Measurements from ENCODE around the gene NMNAT3. TPM values are rescaled to one million over a fixed set of nuclear protein-coding genes. Genes with fewer than 3 reads are reported as not detected.
A peak's percentile ranks its signal among the peaks of the same experiment; 100 is the strongest.

NMNAT3 gene
- total RNA-seq, 1 experiment from 2014 or later, result 4.6 TPM

GRCh38 chr3:139677388-139678155 lies at the start of gene NMNAT3 (continued):
- TF ChIP-seq NR2C2 (CRISPR knock-in tag; IDR thresholded peaks at IDR 0.05), result no peak
- TF ChIP-seq, protein P1, sequence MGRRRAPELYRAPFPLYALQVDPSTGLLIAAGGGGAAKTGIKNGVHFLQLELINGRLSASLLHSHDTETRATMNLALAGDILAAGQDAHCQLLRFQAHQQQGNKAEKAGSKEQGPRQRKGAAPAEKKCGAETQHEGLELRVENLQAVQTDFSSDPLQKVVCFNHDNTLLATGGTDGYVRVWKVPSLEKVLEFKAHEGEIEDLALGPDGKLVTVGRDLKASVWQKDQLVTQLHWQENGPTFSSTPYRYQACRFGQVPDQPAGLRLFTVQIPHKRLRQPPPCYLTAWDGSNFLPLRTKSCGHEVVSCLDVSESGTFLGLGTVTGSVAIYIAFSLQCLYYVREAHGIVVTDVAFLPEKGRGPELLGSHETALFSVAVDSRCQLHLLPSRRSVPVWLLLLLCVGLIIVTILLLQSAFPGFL (CRISPR knock-in tag; IDR thresholded peaks at IDR 0.05; ENCODE audit: borderline replicate concordance), result no peak
- TF ChIP-seq NR1H2 (CRISPR knock-in tag; IDR thresholded peaks at IDR 0.05), result no peak
- no peak for TF ChIP-seq ATF1 (CRISPR knock-in tag; IDR thresholded peaks at IDR 0.05)
- TF ChIP-seq IRF2 (CRISPR knock-in tag; IDR thresholded peaks at IDR 0.05; ENCODE audit: borderline replicate concordance, low read depth), result no peak
- TF ChIP-seq, protein P2, sequence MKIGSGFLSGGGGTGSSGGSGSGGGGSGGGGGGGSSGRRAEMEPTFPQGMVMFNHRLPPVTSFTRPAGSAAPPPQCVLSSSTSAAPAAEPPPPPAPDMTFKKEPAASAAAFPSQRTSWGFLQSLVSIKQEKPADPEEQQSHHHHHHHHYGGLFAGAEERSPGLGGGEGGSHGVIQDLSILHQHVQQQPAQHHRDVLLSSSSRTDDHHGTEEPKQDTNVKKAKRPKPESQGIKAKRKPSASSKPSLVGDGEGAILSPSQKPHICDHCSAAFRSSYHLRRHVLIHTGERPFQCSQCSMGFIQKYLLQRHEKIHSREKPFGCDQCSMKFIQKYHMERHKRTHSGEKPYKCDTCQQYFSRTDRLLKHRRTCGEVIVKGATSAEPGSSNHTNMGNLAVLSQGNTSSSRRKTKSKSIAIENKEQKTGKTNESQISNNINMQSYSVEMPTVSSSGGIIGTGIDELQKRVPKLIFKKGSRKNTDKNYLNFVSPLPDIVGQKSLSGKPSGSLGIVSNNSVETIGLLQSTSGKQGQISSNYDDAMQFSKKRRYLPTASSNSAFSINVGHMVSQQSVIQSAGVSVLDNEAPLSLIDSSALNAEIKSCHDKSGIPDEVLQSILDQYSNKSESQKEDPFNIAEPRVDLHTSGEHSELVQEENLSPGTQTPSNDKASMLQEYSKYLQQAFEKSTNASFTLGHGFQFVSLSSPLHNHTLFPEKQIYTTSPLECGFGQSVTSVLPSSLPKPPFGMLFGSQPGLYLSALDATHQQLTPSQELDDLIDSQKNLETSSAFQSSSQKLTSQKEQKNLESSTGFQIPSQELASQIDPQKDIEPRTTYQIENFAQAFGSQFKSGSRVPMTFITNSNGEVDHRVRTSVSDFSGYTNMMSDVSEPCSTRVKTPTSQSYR (CRISPR knock-in tag; IDR thresholded peaks at IDR 0.05), result 0 out of 2 replicates have a peak, but pooled peaks have one; percentile 26
- no peak for TF ChIP-seq ESRRA (CRISPR knock-in tag; IDR thresholded peaks at IDR 0.05; ENCODE audit: borderline replicate concordance)
- TF ChIP-seq, protein P3, sequence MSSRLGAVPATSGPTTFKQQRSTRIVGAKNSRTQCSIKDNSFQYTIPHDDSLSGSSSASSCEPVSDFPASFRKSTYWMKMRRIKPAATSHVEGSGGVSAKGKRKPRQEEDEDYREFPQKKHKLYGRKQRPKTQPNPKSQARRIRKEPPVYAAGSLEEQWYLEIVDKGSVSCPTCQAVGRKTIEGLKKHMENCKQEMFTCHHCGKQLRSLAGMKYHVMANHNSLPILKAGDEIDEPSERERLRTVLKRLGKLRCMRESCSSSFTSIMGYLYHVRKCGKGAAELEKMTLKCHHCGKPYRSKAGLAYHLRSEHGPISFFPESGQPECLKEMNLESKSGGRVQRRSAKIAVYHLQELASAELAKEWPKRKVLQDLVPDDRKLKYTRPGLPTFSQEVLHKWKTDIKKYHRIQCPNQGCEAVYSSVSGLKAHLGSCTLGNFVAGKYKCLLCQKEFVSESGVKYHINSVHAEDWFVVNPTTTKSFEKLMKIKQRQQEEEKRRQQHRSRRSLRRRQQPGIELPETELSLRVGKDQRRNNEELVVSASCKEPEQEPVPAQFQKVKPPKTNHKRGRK (CRISPR knock-in tag; IDR thresholded peaks at IDR 0.05; ENCODE audit: borderline replicate concordance), result no peak
- no peak for TF ChIP-seq JUN (CRISPR knock-in tag; IDR thresholded peaks at IDR 0.05)
- no peak for TF ChIP-seq ZNF416 (CRISPR knock-in tag; IDR thresholded peaks at IDR 0.05)
- TF ChIP-seq E2F4 (CRISPR knock-in tag; IDR thresholded peaks at IDR 0.05; ENCODE audit: borderline replicate concordance, low read depth), result no peak
- TF ChIP-seq NFATC4 (CRISPR knock-in tag; IDR thresholded peaks at IDR 0.05), result no peak
- no peak for TF ChIP-seq CREM (CRISPR knock-in tag; IDR thresholded peaks at IDR 0.05)
- TF ChIP-seq GABPB1 (CRISPR knock-in tag; IDR thresholded peaks at IDR 0.05), result no peak
- no peak for TF ChIP-seq KAT7 (CRISPR knock-in tag; IDR thresholded peaks at IDR 0.05; ENCODE audit: borderline replicate concordance)
- TF ChIP-seq E2F1 (CRISPR knock-in tag; IDR thresholded peaks at IDR 0.05), result no peak

DNA sequence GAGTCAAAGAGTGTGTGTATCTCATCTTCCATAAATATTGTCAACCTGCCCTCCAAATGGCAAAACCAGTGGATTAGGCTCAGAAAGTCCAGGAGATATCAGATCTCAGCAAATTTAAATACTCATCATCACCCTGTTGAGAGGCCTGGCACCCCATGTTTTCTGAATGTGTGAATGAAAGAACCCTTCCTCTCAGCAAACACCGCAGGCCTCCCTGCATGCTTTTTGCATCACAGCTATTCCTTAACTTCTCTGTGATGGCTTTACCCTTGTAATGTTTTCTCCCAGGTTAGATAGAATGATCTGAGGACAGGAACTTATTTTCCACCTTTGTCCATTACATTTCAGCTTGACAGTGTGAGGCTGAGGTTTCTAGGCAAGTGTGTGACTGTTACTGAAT lies 43.6 kb upstream of the NMNAT3 start:
- H3K27me3 Mint-ChIP-seq (ENCODE audit: low read depth), result no peaks in the 10 kb centered on the region; the same call in 1 of the 2 replicates

More for the DNA sequence above, 43.6 kb upstream of the NMNAT3 start:
- peaks cover 31% of the 10 kb centered on the region for H3K4me1 Mint-ChIP-seq
- POLR2A ChIA-PET, result interaction anchor here (1.1 kb wide), 1 partner anchor 214 kb away, joined by 3 read pairs; the partner anchor contains the start of gene CLSTN2
- no peak for TF ChIP-seq AFF4 (CRISPR knock-in tag; IDR thresholded peaks at IDR 0.05; ENCODE audit: borderline replicate concordance)
- no peak; the same call in 1 of the 2 replicates for TF ChIP-seq TEAD1 (CRISPR knock-in tag; IDR thresholded peaks at IDR 0.05)
- TF ChIP-seq, protein P4, sequence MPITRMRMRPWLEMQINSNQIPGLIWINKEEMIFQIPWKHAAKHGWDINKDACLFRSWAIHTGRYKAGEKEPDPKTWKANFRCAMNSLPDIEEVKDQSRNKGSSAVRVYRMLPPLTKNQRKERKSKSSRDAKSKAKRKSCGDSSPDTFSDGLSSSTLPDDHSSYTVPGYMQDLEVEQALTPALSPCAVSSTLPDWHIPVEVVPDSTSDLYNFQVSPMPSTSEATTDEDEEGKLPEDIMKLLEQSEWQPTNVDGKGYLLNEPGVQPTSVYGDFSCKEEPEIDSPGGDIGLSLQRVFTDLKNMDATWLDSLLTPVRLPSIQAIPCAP (CRISPR knock-in tag; IDR thresholded peaks at IDR 0.05), result no peak
- TF ChIP-seq PRRX2 (CRISPR knock-in tag; IDR thresholded peaks at IDR 0.05), result no peak
- no peak overlapping the region for H3K27ac Mint-ChIP-seq
- no peaks in the 10 kb centered on the region for H3K36me3 Mint-ChIP-seq
- no peak overlapping the region for H3K4me3 Mint-ChIP-seq
- ATAC-seq, result peak; percentile 71
- CTCF ChIA-PET, result interaction anchor here (0.8 to 1.1 kb wide), 3 partner anchors 8 to 214 kb away, joined by 3 read pairs; partner anchors contain the start of gene CLSTN2
- H3K9me3 Mint-ChIP-seq, result no peaks in the 10 kb centered on the region
- no peak for DNase-seq (ENCODE audit: low spot score)

Measured in WTC11 (cell line).